HCT116 (cell line): ENCODE data around the gene CCDC28B. TPM values are rescaled to one million over a fixed set of nuclear protein-coding genes. Genes with fewer than 3 reads are reported as not detected.

Source experiments
- ATAC-seq: fragments of 200-7000 bp; cut with Tn5 transposase; 2 replicates; pipeline ENCODE4 v1.9.1; 2020; ENCODE audit warnings: mild to moderate bottlenecking, moderate library complexity
- BruUV-seq: library from RNA; stranded (reverse); fragments of 400-500 nt; replicated peaks from 2 replicates; lab custom pipeline; 2021; lab: Mats Ljungman, UMichigan
- CTCF ChIA-PET: fragments of 300-600 bp; sonication (Branson Sonifier 250); formaldehyde crosslinking; loops from one replicate; lab custom pipeline; 2021; ENCODE audit warnings: antibody characterized with exemption; lab: Charles Lee
- POLR2A ChIA-PET: fragments of 300-600, 350-600 bp; sonication (Branson Sonifier 250); formaldehyde crosslinking; loops from one replicate; lab custom pipeline; 2021; ENCODE audit warnings: antibody characterized with exemption; lab: Charles Lee
- RAD21 ChIA-PET, 2 experiments: fragments of 300-600 bp; sonication (Branson Sonifier 250); formaldehyde crosslinking; loops; one replicate each; lab custom pipeline; 2023; ENCODE audit warnings: low total read pairs in 2 of 2; ENCODE audit not compliant: uncharacterized antibody in 2 of 2, unreplicated experiment in 2 of 2, low non-redundant PET in 1 of 2; lab: Charles Lee
- DNase-seq: peaks from one replicate; pipeline ENCODE4 v3.0.0-alpha.2; 2010; ENCODE audit warnings: low read depth, low spot score
- H2AFZ ChIP-seq: fragments of 200-600 bp; shearing (Covaris generic), sonication (generic); 2 replicates; pipeline ENCODE4 v1.6.1; 2017; ENCODE audit warnings: low read depth, mixed run types, mixed read lengths, antibody characterized with exemption, low read length; ENCODE audit not compliant: poor library complexity, severe bottlenecking
- H3K27ac ChIP-seq: 2 replicates; pipeline ENCODE4 v1.5.1; 2012; ENCODE audit warnings: low read depth, low read length
- H3K27me3 ChIP-seq: fragments of 200-600 bp; sonication (generic); 2 replicates; pipeline ENCODE4 v1.6.1; 2016; ENCODE audit warnings: mixed run types, low read length, mixed read lengths; ENCODE audit not compliant: insufficient read depth
- H3K36me3 ChIP-seq, 2 experiments: fragments of 200-500 bp in 1 of 2; fragments of 200-600 bp in 1 of 2; sonication (Bioruptor generic) in 1 of 2; sonication (generic) in 1 of 2; 2 replicates each; pipeline versions ENCODE4 v1.5.1 to v1.6.1; 2014 to 2016; ENCODE audit warnings: low read length in 2 of 2, inconsistent platforms in 1 of 2, mixed read lengths in 1 of 2, mixed run types in 1 of 2; ENCODE audit not compliant: insufficient read depth in 2 of 2, control insufficient read depth in 1 of 2
- H3K4me1 ChIP-seq, 2 experiments: fragments of 200-600 bp in 1 of 2; sonication (generic) in 1 of 2; 2 replicates each; pipeline versions ENCODE4 v1.5.1 to v1.6.1; 2012 to 2017; ENCODE audit warnings: low read length in 2 of 2, inconsistent platforms in 1 of 2, mild to moderate bottlenecking in 1 of 2, mixed read lengths in 1 of 2, mixed run types in 1 of 2, moderate library complexity in 1 of 2; ENCODE audit not compliant: insufficient read depth in 2 of 2, control insufficient read depth in 1 of 2
- H3K4me2 ChIP-seq: fragments of 200-600 bp; sonication (generic); 2 replicates; pipeline ENCODE4 v1.6.1; 2017; ENCODE audit warnings: mixed run types, low read length, mixed read lengths
- H3K4me3 ChIP-seq, 2 experiments: fragments of 200-600 bp in 1 of 2; sonication (generic) in 1 of 2; replicated peaks in 1 of 2; 2 replicates each; pipeline ENCODE4 v1.5.1; 2011 to 2016; ENCODE audit warnings: low read length in 2 of 2, control low read depth in 1 of 2, low read depth in 1 of 2, mild to moderate bottlenecking in 1 of 2, mixed read lengths in 1 of 2, mixed run types in 1 of 2
- H3K79me2 ChIP-seq: fragments of 200-600 bp; sonication (generic); 2 replicates; pipeline ENCODE4 v1.6.1; 2017; ENCODE audit warnings: mild to moderate bottlenecking, mixed run types, low read length, moderate library complexity, mixed read lengths; ENCODE audit not compliant: insufficient read depth
- H3K9ac ChIP-seq: fragments of 200-600 bp; sonication (generic); 2 replicates; pipeline ENCODE4 v1.6.1; 2016; ENCODE audit warnings: low read length, mixed read lengths
- H3K9me2 ChIP-seq: fragments of 200-600 bp; sonication (generic), shearing (Covaris generic); 2 replicates; pipeline ENCODE4 v1.6.1; 2017; ENCODE audit warnings: mixed run types, mild to moderate bottlenecking, moderate library complexity; ENCODE audit not compliant: insufficient read depth
- H3K9me3 ChIP-seq, 2 experiments: fragments of 200-500 bp in 1 of 2; fragments of 200-600 bp in 1 of 2; sonication (Bioruptor generic) in 1 of 2; sonication (generic) in 1 of 2; 2 replicates each; pipeline ENCODE4 v1.6.1; 2014 to 2017; ENCODE audit warnings: low read length in 2 of 2, mixed read lengths in 2 of 2, inconsistent platforms in 1 of 2, low read depth in 1 of 2, mild to moderate bottlenecking in 1 of 2, mixed run types in 1 of 2, moderate library complexity in 1 of 2; ENCODE audit not compliant: control insufficient read depth in 1 of 2, insufficient read depth in 1 of 2
- H4K20me1 ChIP-seq: fragments of 200-600 bp; sonication (generic), shearing (Covaris generic); 2 replicates; pipeline ENCODE4 v1.6.1; 2017; ENCODE audit warnings: mixed run types, mild to moderate bottlenecking, moderate library complexity; ENCODE audit not compliant: insufficient read depth
- ATF3 ChIP-seq: IDR thresholded peaks from 2 replicates; pipeline ENCODE4 v1.6.1; 2012
- CBX3 ChIP-seq: IDR thresholded peaks from 2 replicates; pipeline ENCODE4 v1.6.1; 2012; ENCODE audit warnings: low read depth
- CEBPB ChIP-seq: IDR thresholded peaks from 2 replicates; pipeline ENCODE4 v1.6.1; 2012; ENCODE audit warnings: low read depth
- ELF1 ChIP-seq: IDR thresholded peaks from 2 replicates; pipeline ENCODE4 v1.6.1; 2012; ENCODE audit warnings: low read depth, borderline replicate concordance
- EZH2 ChIP-seq: fragments of 200-600 bp; sonication (generic); IDR thresholded peaks from 2 replicates; pipeline ENCODE4 v1.6.1; 2017; ENCODE audit warnings: antibody characterized with exemption, mixed run types
- EZH2phosphoT487 ChIP-seq: fragments of 200-600 bp; IDR thresholded peaks from 2 replicates; pipeline ENCODE4 v1.6.1; 2018; ENCODE audit warnings: antibody characterized with exemption, borderline replicate concordance
- JUND ChIP-seq: IDR thresholded peaks from 2 replicates; pipeline ENCODE4 v1.6.1; 2012
- POLR2A ChIP-seq: IDR thresholded peaks from 2 replicates; pipeline ENCODE4 v1.7.0; 2011; ENCODE audit warnings: borderline replicate concordance; ENCODE audit not compliant: insufficient read depth, insufficient read length; ENCODE audit errors: extremely low read depth
- POLR2AphosphoS5 ChIP-seq: IDR thresholded peaks from 2 replicates; pipeline ENCODE4 v1.6.1; 2011; ENCODE audit warnings: mild to moderate bottlenecking, low read depth, low read length, moderate library complexity
- SIN3A ChIP-seq: IDR thresholded peaks from 2 replicates; pipeline ENCODE4 v1.6.1; 2012; ENCODE audit warnings: low read depth
- TCF7L2 ChIP-seq: IDR thresholded peaks from 2 replicates; pipeline ENCODE4 v1.7.0; 2011; ENCODE audit warnings: borderline replicate concordance, inconsistent platforms; ENCODE audit not compliant: insufficient read depth, insufficient read length; ENCODE audit errors: extremely low read depth
- YY1 ChIP-seq: IDR thresholded peaks from 2 replicates; pipeline ENCODE4 v1.6.1; 2011; ENCODE audit warnings: low read length, low read depth, moderate library complexity, mild to moderate bottlenecking; ENCODE audit not compliant: insufficient replicate concordance; ENCODE audit errors: extremely low read depth
- ZBTB33 ChIP-seq: IDR thresholded peaks from 2 replicates; pipeline ENCODE4 v1.6.1; 2011; ENCODE audit warnings: mild to moderate bottlenecking, low read length, moderate library complexity; ENCODE audit not compliant: insufficient replicate concordance; ENCODE audit errors: extremely low read depth
- intact Hi-C: fragments of 100-400 bp; cut with micrococcal nuclease; formaldehyde crosslinking; loops from 2 replicates; pipeline ENCODE4 v1.10.0; 2022
- total RNA-seq: library from RNA; stranded (reverse); gene quantifications from one replicate; pipeline ENCODE4 v1.2.1, GENCODE V29; 2021; ENCODE audit not compliant: unreplicated experiment

Gene CCDC28B
- total RNA-seq, 1 experiment from 2014 or later, result 5.9 TPM

- CTCF ChIA-PET, result no interaction called here
- no peak overlapping the region for H3K4me3 ChIP-seq
- peaks cover 6% of the 10 kb centered on the region in 2 experiments for H3K4me1 ChIP-seq
- no peak overlapping the region for H3K9ac ChIP-seq
- RAD21 ChIA-PET, result no interaction called here
- H3K9me2 ChIP-seq, result no peaks in the 10 kb centered on the region
- no TSS peak for BruUV-seq
- intact Hi-C loops, result no loop called here
- H2AFZ ChIP-seq, result no peak overlapping the region
- TF ChIP-seq TCF7L2 (no peak), JUND (no peak), SIN3A (no peak), POLR2AphosphoS5 (no peak), ELF1 (no peak), EZH2phosphoT487 (no peak), YY1 (no peak), EZH2 (no peak), ATF3 (no peak), CBX3 (no peak), ZBTB33 (no peak), CEBPB (no peak), POLR2A (no peak)
- no peak overlapping the region for H3K4me2 ChIP-seq
- H3K27me3 ChIP-seq, result no peaks in the 10 kb centered on the region
- DNase-seq (no peak), ATAC-seq (no peak)
- H4K20me1 ChIP-seq, result no peaks in the 10 kb centered on the region
- peaks cover 36% of the 10 kb centered on the region for H3K79me2 ChIP-seq
- POLR2A ChIA-PET, result no interaction called here
- no peaks in the 10 kb centered on the region for H3K9me3 ChIP-seq
- H3K27ac ChIP-seq, result no peak overlapping the region
- peaks cover 46 to 51% of the 10 kb centered on the region in 2 experiments for H3K36me3 ChIP-seq
These were observed 28.4 kb downstream of the CCDC28B start for GRCh38 chr1:32228771-32229170.
